GM21576 (cell line): ENCODE measurements around the gene SIRT6.
"Not testable (repeated sequence)": the region's sequence is repeated elsewhere in the genome, so short reads cannot be mapped to it uniquely, and the experiment has no call there.

Source experiments
- ATAC-seq: cut with Tn5 transposase; IDR thresholded peaks from one replicate; pipeline ENCODE4 v1.9.1; 2021; ENCODE audit warnings: mild to moderate bottlenecking, moderate library complexity; ENCODE audit not compliant: unreplicated experiment

SIRT6 gene

GRCh38 chr19:4200940-4201542, 18.7 kb upstream of the SIRT6 start:
- no peak for ATAC-seq

DNA sequence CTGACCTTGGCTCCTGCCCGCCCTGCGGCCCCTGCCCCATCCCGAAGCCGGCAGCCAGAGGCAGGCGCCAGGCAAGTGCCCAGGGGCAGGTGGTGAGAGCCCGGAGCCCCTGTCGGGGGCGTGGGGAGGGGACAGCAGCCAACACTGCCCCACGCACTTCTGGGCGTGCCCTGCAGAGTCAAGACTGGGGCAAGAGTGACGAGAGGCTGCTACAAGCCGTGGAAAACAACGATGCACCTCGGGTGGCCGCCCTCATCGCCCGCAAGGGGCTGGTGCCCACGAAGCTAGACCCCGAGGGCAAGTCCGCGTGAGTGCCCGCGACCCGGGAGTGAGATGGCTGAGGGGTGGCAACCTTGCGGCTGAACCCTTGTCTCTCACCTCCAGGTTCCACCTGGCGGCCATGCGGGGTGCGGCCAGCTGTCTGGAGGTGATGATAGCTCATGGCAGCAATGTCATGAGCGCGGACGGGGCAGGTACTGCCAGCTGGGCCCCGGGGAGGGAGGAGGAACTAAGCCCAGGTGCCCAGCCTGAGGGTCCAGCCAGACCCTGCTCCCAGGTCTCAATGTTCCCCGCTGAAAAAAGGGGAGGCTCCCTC, 17.4 kb upstream of the SIRT6 start:
- no peak for ATAC-seq

- ATAC-seq = no peak
These were observed 16.2 kb upstream of the SIRT6 start for GRCh38 chr19:4198467-4199126.

GRCh38 chr19:4197625-4198466, 15.5 kb upstream of the SIRT6 start:
- no peak for ATAC-seq

DNA sequence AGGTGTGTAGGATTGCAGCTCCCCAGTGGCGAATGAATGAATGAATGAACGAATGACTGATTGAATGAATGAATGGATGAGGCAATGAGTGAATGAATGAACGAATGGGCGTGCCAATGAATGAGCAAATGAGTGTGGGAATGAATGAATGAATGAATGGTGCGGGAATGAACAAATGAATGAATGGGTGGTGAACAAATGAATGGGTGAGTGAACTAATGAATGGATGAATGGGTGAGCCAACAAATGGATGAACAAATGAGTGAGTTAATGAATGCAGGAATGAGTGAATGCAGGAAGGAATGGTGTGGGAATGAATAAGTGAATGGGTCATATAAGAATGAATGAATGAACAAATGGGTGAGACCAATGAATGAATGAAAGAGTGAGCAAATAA, 14.9 kb upstream of the SIRT6 start:
- no peak for ATAC-seq

DNA sequence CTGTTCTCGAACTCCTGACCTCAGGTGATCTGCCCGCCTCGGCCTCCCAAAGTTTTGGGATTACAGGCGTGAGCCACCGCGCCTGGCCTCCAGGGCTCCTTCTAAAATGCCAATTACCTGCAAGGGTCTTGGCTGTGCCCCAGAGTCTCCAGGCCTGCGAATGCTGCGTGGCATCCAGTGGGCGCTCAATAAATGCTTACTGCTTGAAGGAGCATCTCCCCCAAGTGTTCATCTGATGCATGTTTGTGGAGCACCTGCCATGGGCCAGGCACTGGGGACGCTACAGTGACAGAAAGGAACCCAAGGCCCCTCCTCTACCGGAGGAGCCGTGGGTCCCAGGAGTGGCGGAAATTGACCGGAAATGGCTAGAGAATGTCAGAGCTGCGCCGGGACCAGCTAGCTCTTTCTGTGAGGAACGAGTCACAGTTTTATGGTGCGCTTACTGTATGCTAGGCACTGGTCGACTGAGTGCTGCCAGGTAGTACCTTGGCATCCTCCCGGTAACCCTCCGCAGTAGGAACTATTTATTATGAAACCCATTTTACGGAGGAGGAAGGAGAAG, 14.3 kb upstream of the SIRT6 start:
- ATAC-seq = no peak

DNA sequence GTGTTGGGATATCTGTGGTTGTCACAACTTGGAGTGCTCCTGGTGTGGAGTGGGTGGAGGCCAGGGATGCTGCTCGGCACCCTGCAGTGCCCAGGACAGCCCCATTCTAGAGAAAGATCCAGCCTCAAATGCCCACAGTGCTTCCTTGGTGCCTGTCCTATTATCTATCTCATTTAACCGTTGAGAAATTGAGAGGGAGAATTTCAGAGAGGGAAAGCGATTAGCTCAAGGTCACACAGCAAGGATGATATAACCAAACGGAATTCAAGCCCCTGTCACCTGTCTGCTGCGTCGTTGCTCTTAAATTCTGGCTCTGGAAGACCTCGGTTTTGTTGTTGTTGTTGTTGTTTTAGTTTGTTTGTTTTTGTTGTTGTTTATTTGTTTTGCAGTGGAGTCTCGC, 13.6 kb upstream of the SIRT6 start:
- ATAC-seq = no peak

- ATAC-seq = no peak
These were observed 12.0 kb upstream of the SIRT6 start for GRCh38 chr19:4194353-4194752.

DNA sequence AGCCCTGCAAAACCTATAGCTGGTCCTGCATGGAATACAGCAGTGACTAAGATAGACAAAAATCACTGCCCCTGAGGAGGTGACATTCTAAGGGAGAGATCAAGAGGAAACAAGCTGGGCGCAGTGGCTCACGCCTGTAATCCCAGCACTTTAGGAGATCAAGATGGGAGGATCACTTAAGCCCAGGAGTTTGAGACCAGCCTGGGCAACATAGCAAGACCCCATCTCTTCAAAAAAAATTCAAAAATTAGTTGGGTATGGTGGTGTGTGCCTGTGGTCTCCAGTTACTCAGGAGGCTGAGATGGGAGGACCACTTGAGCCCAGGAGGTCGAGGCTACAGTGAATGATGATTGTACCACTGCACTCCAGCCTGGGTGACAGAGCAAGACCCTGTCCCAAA, 10.2 kb upstream of the SIRT6 start:
- not testable (repeated sequence) for ATAC-seq

GRCh38 chr19:4189641-4190040, 7.3 kb upstream of the SIRT6 start:
- no peak for ATAC-seq

DNA sequence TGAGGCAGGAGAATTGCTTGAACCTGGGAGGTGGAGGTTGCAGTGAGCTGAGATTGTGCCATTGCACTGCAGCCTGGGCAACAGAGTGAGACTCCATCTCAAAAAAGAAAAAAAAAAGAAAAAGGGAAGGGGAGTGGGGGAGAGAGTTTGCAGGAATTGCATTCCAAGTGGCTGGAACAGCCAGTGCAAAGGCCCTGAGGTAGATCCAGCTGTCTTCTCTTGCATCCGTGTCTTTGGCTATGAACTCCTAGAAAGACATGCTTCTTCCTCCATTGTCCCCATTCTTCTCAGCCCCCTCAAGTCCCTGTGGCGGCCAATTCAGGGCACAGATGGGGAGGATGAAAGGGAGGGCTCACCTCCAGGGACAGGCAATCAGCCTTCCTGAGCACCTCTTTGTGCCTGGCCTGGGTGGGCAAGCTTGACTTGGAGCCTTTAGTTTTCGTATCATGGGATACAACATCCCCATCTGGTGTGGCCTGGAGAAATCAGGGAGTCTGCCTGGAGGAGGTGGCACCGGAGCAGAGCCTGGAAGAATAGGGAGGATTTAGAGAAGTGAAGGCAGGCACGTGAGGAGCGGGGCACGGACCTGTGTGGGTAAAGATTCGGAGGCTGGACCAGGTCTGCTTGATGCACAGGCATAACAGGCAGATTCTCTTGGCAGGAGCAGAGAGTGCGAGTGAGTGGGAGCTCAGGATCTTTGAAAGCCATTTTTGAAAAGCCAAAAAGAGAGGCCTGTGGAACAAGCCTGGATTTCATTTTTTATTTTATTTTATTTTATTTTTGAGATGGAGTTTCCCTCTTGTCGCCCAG, 5.2 kb upstream of the SIRT6 start:
- ATAC-seq = no peak

GRCh38 chr19:4186087-4186993, 4.0 kb upstream of the SIRT6 start:
- no peak for ATAC-seq

DNA sequence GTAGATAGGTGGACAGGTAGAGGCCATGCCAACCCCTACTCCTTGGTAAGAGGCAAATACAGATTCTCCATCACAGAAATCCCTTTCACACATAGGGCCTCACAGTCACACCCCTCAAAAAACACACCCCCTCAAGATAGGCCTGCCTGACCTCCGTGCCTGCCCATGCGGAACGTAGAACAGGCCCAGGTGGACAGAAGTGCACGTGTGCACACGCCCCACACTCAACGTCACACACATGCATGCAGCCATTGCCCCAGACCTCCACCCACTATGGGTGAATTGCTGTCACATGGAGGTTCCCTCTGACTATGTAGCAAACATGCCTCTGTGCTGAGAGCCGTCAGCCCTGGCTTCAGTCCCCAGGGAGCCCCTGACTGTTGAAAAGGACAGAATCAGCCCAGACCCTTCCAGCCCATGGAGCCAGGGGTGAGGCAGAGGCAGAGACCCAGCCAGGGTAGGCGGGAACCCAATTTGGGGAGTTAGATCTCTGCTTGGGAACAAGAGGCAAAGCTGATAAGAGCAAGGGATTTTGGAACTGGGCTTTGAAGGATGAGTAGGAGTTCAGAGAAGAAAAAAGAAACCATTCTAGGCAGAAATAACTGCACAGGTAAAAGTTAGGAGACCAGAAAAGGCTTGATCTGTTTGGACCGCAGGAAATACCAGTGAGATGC, 3.2 kb upstream of the SIRT6 start:
- ATAC-seq = no peak

DNA sequence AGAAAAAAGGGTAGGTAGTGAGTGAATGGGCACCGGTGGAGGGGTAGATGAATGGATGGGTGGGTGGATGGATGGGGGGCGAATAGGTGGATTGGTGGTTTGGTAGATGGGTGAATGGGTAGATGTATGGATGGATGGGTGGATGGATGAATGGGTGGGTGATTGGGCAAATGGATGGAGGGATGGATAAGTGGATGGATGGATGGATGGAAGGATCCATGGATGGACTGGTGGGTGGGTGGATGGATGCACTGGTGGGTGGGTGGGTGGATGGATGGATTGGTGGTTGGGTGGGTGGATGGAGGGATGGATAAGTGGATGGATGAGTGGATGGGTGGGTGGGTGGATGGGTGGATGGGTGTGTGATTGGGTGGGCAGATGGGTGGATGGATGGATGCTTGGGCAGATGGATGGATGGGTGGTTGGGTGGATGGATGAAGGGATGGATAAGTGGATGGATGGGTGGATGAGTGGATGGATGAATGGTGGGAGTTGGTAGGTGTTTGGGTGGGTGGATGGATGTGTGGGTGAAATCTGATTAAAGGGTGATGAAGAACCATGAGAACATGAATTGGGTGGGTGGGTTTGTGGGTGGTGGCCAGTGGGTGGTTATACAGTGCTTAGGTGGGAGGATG, 2.5 kb upstream of the SIRT6 start:
- ATAC-seq = no peak

DNA sequence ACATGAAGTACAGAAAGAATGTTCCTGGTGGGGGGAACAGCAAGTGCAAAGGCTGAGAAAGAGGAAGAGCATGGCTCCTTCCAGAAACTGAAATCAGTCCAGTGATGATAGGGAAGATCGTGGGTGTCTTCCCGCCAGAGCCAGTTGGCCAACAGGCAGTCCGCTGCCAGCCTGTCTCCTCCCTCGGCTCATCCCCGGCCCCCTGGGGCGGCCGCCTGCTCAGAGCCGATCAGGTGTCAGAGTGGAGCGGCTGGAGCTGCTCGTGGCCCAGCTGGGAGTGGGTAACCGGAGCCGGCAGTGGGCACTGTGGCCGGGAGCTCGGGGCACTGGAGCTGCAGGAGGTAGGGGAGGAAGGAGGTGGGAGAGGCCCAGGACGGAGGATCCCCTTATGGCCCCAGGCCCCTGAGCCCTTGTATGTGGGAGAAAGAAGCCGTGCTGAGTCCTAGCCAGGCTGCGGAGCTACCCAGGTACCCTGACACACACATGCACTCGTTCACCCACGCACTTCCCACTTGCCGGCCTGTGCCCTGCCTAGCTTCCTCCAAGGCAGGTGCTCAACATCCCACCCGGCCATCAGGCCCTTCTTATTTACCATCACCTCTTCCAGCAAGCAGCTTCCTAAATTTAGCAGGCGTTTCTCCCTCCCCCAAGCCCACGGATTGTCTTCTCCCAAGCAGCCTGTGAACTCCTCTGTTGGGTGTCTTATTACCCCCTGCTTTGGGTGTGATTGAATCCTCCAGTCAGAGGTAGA, 1.8 kb upstream of the SIRT6 start:
- no peak for ATAC-seq

DNA sequence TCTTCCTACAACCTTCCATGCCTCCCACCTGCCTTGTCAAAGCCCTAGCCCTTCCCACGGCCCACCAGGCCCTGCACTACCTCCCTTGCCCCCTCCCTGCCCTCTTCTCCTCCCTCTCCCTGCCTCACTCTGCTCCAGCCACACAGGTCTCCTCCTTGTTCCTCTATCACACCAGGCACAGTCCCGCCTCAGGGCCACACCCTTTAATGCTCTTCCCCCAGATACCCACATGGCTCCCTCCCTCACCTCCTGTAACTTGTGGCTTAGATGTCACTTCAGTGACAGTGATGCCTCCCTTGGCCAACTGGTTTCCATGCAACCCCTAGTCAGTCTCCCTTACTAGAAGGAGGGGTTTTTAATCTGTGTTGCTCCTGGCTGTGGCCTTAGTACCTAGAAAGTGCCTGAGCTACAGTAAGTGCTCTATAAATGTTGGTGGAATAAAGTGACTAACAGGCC, 1.3 kb downstream of the SIRT6 start:
- no peak for ATAC-seq

- no peak for ATAC-seq
These were observed 3.4 kb downstream of the SIRT6 start for GRCh38 chr19:4178990-4179389.

DNA sequence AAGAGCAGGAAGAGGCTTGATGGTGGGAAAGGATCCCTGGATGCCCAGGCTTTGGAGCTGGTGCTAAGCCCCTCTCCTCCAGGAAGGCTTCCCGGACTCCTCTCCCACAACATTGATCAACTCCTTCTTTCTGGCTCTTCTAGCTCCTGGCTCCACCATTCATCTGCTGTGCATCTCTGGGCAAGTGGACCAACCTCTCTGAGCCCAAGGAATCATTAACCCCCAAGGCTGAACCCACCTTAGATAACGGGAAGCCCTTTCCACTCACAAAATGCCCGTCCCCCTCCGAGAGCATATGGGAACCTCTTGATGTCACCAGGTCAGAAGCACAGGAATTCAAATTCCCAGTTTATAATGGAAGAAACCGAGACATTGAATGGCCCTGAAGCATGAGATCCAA, 5.2 kb downstream of the SIRT6 start:
- no peak for ATAC-seq
